Activated CD8-positive, alpha-beta T cell treated with anti-CD3 and anti-CD28 coated beads for 36 hours (primary cell): ENCODE data around the gene KRT12. TPM values are rescaled to one million over a fixed set of nuclear protein-coding genes. Genes with fewer than 3 reads are reported as not detected.

Experiments used
- ATAC-seq: fragments of 200-7000 bp; cut with Tn5 transposase; one replicate; pipeline ENCODE4 v1.10.0; 2021; ENCODE audit warnings: mild to moderate bottlenecking, moderate library complexity
- CTCF ChIA-PET: fragments of 350-600 bp; sonication (Branson Sonifier 250); formaldehyde crosslinking; loops from one replicate; lab custom pipeline; 2021; ENCODE audit warnings: antibody characterized with exemption; lab: Charles Lee
- POLR2A ChIA-PET: fragments of 350-600 bp; sonication (Branson Sonifier 250); formaldehyde crosslinking; loops from one replicate; lab custom pipeline; 2021; ENCODE audit warnings: antibody characterized with exemption; lab: Charles Lee
- DNase-seq: peaks from one replicate; pipeline ENCODE4 v3.0.0-alpha.2; 2020
- H3K27ac Mint-ChIP-seq: one replicate; pipeline ENCODE4 v1.8.0; 2021; ENCODE audit warnings: mild to moderate bottlenecking, mixed read lengths
- H3K27me3 Mint-ChIP-seq: one replicate; pipeline ENCODE4 v1.8.0; 2021; ENCODE audit warnings: mixed read lengths
- H3K36me3 Mint-ChIP-seq: one replicate; pipeline ENCODE4 v1.8.0; 2021; ENCODE audit warnings: low read depth, mixed read lengths
- H3K4me1 Mint-ChIP-seq: one replicate; pipeline ENCODE4 v1.8.0; 2021; ENCODE audit warnings: low read depth, mixed read lengths
- H3K4me3 Mint-ChIP-seq: one replicate; pipeline ENCODE4 v1.8.0; 2021; ENCODE audit warnings: mild to moderate bottlenecking, moderate library complexity, mixed read lengths
- H3K9me3 Mint-ChIP-seq: one replicate; pipeline ENCODE4 v1.8.0; 2021; ENCODE audit warnings: mixed read lengths
- CTCF ChIP-seq: fragments of 200-600 bp; IDR thresholded peaks from one replicate; pipeline ENCODE4 v1.8.0; 2022; ENCODE audit warnings: antibody characterized with exemption, mild to moderate bottlenecking
- intact Hi-C: fragments of 100-400 bp; cut with micrococcal nuclease; formaldehyde crosslinking; loops from one replicate; pipeline ENCODE4 v1.10.0; 2022
- total RNA-seq, 2 experiments: library from RNA; stranded (reverse); gene quantifications; one replicate each; pipeline ENCODE4 v1.2.3, GENCODE V29; 2021

Gene KRT12
- total RNA-seq, 2 experiments from 2014 or later = not detected

DNA sequence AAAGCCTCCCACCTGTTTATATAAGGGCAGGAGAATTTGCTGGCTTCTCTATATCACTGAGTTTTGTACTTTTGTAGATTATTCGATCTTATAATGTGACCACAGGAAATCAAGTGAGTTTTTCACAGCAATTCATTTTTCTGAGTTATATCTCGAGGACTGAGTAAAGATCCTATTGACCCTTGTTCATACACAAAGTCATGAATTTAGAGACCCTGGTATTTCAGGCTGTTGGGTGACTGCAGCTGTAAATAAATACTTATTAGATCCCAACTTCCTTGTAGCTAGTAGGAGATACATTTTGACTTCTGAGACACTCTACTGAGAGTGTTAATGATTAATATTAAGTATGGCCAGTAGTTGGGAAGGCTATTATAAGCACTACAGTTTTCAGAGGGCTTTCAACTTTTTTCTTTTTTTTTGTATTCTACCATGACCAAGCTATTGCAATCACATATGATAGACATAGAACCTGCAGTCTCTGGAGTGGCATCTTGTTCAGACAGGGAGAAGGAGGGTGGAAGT, 21.2 kb upstream of the KRT12 start:
- intact Hi-C loops = no loop called here
- TF ChIP-seq CTCF = no peak
- Mint-ChIP-seq H3K4me1 (no peaks in the 10 kb centered on the region), H3K27me3 (peaks cover 35% of the 10 kb centered on the region), H3K4me3 (no peak overlapping the region), H3K27ac (no peak overlapping the region), H3K36me3 (no peaks in the 10 kb centered on the region), H3K9me3 (no peaks in the 10 kb centered on the region)
- no peak for DNase-seq
- ChIA-PET POLR2A (no interaction called here), CTCF (no interaction called here)
- no peak for ATAC-seq

- CTCF ChIA-PET = interaction anchor here (1.3 kb wide), 1 partner anchor 763 kb away, joined by 3 read pairs; no protein-coding TSS in a partner anchor
- no peak for DNase-seq
- H3K4me3 Mint-ChIP-seq = no peak overlapping the region
- ATAC-seq = no peak
- H3K4me1 Mint-ChIP-seq = no peaks in the 10 kb centered on the region
- H3K27ac Mint-ChIP-seq = no peak overlapping the region
- intact Hi-C loops = no loop called here
- H3K27me3 Mint-ChIP-seq = peaks cover 32% of the 10 kb centered on the region
- no peak for TF ChIP-seq CTCF
- H3K9me3 Mint-ChIP-seq = no peaks in the 10 kb centered on the region
- no peaks in the 10 kb centered on the region for H3K36me3 Mint-ChIP-seq
- POLR2A ChIA-PET = no interaction called here
These were observed 19.1 kb upstream of the KRT12 start for GRCh38 chr17:40886090-40886489.

- no peaks in the 10 kb centered on the region for H3K36me3 Mint-ChIP-seq
- CTCF ChIA-PET = interaction anchor here (0.6 kb wide), 1 partner anchor 600 kb away, joined by 3 read pairs; no protein-coding TSS in a partner anchor
These were observed 17.9 kb upstream of the KRT12 start, which contains the start of gene KRT20 for GRCh38 chr17:40884708-40885512. KRT20 (minus strand) TSS chr17:40885242; CDS start chr17:40885185, 57 bp downstream.

DNA sequence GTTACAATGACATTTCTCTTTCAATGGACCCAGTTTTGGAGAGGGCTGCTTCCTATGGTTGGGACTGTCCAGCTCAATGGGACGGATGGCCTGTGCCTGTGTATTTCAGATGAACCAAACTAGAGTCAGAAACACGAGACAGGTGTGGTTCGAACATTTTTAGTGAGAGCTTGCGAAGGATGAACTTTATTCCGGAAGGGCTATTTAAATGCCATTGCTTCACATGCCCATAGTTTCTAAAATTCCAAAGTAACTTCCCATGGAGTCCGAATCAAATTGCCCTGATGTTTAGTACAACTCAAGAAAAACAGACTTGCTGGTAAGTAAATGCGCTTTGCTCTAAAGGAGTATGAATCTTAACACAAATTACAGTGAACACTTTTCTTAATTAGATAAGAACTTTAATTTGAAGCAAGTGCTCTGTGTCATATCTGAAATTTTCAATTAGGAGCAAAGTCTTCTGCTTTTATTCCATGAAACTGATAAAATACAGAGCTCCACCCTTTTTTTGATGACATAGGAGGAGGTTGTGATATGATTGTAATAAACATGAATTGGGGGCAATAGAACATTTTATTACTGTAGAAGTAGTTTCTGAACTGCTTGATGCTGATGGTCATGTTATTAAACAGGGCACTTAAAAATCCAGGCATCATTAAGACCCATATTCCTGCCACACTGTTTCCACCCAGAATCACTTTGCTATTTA, 16.8 kb upstream of the KRT12 start:
- Mint-ChIP-seq H3K4me1 (no peaks in the 10 kb centered on the region), H3K36me3 (no peaks in the 10 kb centered on the region), H3K9me3 (no peaks in the 10 kb centered on the region), H3K27me3 (peaks cover 20% of the 10 kb centered on the region), H3K4me3 (no peak overlapping the region), H3K27ac (no peak overlapping the region)
- TF ChIP-seq CTCF = no peak
- intact Hi-C loops = no loop called here
- POLR2A ChIA-PET = no interaction called here
- no peak for ATAC-seq
- DNase-seq = no peak
- CTCF ChIA-PET = no interaction called here

More at GRCh38 chr17:40884708-40885512, 17.9 kb upstream of the KRT12 start, which contains the start of gene KRT20:
- POLR2A ChIA-PET = no interaction called here
- no peaks in the 10 kb centered on the region for H3K9me3 Mint-ChIP-seq
- no peak for ATAC-seq
- no peak for DNase-seq
- H3K4me1 Mint-ChIP-seq = no peaks in the 10 kb centered on the region
- H3K27ac Mint-ChIP-seq = no peak within 1 kb of the TSS
- no peak within 1 kb of the TSS for H3K4me3 Mint-ChIP-seq
- H3K27me3 Mint-ChIP-seq = peaks cover 29% of the 10 kb centered on the region
- intact Hi-C loops = no loop called here
- TF ChIP-seq CTCF = no peak
